Hindlimb muscle (tissue), 1 donor: Measurements from ENCODE around the gene MTNR1B. TPM values are rescaled to one million over a fixed set of nuclear protein-coding genes. Genes with fewer than 3 reads are reported as not detected.

Experiments
- DNase-seq: peaks from one replicate; pipeline ENCODE4 v3.0.0-alpha.2; 2013
- polyA plus RNA-seq: library from polyadenylated mRNA; unstranded; fragments of 120-200 nt; gene quantifications from one replicate; pipeline ENCODE4 v1.2.1, GENCODE V29; 2013; ENCODE audit not compliant: insufficient read length

MTNR1B gene
- polyA plus RNA-seq, 1 donor, result not detected

GRCh38 chr11:92978271-92979111 lies 9.0 kb downstream of the MTNR1B start:
- DNase-seq, result peak; percentile 62

GRCh38 chr11:92979176-92979575 lies 9.7 kb downstream of the MTNR1B start:
- no peak for DNase-seq

DNA sequence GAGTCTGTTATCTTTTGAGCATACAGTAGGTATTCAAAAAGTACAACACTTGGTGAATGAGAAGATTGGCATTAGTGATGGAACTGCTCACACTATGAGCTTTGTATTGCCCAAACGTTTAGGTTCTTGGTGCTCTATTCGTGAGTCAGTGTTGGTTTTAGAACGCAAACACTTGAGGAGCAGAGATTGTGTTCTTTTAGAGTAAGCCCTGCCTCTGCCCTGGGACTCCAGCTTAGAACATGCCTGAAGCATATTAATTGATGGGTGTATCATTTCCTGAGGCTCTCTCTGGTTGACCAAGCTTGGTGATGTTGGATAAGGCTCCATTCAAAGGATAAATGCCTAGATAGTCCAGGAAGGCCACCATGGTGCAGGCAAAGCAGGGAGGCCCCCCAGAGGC lies 10.9 kb downstream of the MTNR1B start:
- no peak for DNase-seq

DNA sequence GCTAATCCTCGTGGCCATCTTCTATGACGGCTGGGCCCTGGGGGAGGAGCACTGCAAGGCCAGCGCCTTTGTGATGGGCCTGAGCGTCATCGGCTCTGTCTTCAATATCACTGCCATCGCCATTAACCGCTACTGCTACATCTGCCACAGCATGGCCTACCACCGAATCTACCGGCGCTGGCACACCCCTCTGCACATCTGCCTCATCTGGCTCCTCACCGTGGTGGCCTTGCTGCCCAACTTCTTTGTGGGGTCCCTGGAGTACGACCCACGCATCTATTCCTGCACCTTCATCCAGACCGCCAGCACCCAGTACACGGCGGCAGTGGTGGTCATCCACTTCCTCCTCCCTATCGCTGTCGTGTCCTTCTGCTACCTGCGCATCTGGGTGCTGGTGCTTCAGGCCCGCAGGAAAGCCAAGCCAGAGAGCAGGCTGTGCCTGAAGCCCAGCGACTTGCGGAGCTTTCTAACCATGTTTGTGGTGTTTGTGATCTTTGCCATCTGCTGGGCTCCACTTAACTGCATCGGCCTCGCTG lies 12.1 kb downstream of the MTNR1B start:
- DNase-seq, result no peak

DNA sequence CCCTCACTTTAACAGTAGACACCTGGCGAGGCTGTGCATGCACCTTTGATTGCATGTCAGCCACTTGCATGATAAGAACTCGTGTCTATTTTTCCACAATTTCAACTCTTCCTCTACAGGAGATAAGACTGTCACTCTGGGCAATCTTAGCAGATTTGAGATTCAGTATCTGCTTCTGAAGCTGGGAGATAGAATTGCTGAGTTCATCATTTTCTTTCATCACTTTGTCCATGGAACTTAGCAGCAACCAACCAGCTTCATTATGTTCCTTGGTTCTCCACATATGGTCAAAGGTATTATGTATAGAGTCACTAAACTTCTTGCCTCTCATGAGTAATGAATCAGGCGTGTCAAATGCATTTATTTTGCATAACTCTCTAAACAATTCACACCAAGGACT lies 17.1 kb downstream of the MTNR1B start:
- DNase-seq, result no peak

DNA sequence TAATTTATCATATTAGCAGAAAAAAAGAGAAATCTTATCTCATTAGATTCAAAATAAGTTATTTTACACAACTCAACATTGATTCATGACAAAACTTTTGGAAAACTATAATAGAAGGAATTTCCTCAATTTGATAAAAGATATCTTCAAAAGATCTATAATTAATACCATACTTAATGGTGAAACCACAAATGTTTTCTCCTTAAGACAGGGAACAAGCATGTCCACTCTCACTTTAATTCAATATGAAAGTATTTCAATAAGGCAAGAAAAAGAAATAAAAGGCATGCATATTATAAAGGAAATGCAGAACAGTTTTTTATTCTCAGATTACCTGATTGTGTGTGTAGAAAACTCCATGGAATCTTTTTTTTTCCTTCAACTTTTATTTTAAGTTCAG lies 23.6 kb downstream of the MTNR1B start:
- no peak for DNase-seq

GRCh38 chr11:93000511-93001476 lies 31.3 kb downstream of the MTNR1B start:
- DNase-seq, result no peak

DNA sequence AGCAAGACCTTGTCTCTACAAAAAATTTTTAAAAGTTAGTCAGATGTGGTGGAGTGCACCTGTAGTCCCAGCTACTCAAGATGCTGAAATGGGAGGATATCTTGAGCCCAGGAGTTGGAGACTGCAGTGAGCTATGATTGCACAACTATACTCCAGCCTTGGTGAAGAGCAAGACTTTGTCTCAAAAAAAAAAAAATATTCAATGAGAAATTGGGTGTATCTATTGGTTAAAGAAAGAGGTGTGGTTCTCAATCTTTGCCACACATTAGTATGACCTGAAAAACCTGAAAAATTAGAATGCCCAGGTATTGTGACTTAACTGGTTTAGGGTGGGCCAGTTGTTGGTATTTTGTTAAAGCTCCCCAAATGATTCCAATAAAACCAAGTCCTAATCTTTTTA lies 32.4 kb downstream of the MTNR1B start:
- no peak for DNase-seq

DNA sequence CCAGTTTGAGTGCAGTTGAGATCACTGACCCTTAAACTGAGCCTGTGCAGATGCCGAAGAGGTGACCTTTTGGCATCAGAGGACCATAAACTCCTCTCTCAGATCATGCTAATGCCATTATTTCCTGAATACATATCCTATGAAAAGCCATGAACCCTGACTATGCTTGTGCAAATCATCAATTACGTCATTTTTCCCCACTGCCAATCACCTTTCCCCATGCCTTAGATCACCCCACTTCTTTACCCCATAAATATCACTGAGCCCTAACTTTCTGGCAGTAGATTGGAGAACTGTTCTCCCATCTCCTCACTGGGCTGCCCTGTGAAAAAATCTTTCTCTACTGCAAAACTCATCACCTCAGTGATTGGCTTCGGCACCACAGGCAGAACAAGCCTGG lies 32.9 kb downstream of the MTNR1B start:
- no peak for DNase-seq

DNA sequence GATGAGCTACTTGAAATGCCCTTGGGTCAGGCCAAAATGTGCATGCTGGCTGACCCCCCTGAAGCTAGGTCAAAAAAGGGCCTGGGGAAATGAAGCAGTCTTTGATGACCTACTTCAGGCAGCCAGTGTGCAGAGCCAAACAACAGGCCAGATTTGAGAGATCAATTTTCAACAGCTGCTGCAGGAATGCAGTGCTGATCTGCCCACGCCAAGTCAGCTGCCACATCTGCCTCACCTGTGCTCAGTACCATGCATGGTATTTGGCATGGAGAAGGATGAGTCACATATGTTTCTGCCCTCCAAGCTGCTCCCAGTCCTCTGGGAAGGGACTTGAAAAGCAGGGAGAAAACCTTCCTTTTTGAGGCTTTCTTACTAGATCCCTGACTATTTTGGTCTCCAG lies 35.8 kb downstream of the MTNR1B start:
- peak; percentile 46 for DNase-seq

DNA sequence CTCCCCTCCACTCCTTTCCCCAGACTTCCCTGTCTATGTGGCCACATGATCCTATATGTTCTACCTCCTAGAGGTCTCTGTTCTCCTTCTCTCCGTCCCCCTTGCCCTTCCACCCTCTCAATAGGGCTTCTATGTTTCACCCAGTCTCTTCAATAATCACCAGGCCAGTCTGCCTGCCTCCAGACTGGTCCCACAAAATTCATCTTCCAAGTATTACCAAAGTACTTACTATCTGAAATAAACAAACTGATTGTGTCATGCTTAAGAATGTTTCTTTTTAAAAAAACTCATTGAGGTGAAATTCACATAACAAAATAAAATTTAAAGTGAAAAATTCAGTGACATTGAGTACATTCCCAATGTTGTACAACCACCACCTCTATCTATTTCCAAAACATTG lies 44.2 kb downstream of the MTNR1B start:
- no peak for DNase-seq

DNA sequence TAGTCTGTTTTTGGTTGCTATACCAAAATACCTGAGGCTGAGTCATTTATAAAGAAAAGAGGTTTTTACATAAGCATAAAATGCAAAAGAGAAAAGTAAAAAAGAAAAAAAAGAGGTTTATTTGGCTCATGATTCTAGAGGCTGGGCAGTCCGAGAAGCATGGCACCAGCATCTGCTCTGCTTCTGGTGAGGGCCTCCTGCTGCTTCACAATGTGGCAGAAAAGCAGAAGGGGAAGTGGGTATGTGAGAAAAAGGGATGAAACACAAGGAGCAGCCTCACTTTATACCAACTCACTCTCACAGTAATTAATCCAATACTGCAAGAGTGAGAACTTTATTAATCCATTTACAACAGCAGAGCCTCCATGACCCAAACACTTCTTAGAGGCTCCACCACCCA lies 47.1 kb downstream of the MTNR1B start:
- DNase-seq, result no peak

DNA sequence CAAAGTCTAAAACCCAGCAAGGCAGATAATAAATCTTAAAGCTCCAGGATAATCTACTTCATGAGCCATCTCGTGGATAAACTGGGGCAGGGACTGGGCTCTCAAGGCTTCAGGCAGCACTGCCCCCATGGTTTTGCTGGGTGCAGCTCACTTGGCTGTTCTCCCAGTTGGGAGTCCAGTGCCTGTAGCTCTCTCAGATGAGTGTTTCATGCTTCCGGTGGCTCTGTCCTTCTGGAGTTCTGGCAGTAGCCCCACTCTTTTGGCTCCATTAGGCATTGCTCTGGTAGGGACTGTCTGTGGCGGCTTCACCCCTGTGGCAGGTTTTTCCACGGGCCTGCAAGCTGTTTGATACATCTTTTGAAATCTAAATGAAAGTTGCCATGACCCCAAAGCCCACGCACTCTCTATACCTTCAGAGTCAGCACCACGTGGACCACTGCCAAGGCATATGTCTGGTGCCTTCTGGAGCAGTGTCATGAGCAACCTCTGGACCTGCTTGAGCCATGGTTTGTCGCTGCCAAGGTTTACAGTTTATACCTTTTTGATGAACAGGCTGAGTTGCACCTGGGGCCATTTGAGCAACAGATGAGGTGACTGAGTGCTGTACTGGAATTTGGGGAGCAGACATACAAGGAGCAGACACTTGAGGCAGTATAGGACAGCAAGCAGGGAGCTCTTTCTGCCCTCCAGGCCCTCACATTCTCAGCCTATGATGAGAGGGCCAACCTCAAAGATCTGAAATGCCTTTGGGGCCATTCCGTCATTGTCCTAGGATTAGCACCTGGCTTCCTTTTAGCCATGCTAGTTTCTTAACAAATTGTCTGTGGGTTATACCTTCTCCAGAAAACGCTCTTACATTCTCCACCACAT lies 48.6 kb downstream of the MTNR1B start:
- no peak for DNase-seq

DNA sequence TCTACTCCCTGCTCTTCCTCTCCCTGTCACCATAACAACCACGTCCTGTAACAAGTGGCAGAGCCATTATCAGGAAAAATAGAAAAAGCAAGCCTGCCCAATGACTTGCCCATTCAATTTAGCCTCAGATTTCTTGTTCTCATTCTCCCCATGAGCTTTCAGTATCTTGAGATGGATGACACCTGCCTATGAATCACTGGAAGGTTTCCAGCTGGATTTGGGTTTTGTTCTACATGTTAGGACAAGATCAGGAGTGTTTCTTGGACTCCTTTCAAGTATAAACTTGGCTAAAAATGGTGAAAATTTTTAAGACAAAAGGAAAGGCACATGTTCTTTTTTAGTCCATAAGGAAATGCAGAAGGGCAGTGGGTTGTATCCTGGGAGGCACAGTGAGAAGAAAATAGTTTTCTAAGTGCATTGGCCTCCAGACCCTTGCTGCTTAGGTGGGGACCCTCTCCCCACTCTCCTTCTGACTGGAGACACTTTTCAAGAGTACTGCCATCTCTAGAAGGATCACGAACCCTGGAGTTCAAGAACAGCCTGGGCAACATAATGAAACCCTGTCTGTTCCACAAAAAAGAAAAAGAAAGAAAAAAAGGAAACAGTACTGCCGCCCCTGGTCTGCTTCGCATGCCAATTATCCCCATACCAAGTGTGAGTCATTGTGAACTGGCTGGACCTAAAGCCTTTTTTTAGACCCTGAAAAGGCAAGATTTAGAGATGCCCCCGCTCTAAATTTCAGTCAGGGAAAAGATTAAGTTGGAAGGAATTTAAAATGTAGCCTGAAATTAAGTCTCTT lies 51.0 kb downstream of the MTNR1B start:
- DNase-seq, result no peak

DNA sequence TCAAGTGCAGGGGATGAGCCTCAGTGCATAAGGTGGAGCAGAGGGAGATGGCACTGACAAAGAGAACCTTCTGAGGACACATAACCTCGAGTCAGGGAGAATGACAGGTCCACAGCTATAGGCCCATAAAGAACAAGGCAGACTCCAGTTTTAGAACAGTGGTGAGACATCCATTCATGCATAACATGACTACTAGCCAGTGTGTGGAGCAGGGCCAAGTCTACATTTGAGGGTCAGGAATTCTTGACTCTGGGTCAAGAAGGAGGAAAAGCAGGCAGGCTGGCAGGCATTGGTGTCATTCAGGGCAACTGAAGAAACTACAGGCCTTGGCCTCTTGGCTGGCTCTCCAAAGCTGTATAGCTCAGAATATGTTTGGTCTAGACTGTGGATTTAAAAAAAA lies 54.9 kb downstream of the MTNR1B start:
- DNase-seq, result no peak

DNA sequence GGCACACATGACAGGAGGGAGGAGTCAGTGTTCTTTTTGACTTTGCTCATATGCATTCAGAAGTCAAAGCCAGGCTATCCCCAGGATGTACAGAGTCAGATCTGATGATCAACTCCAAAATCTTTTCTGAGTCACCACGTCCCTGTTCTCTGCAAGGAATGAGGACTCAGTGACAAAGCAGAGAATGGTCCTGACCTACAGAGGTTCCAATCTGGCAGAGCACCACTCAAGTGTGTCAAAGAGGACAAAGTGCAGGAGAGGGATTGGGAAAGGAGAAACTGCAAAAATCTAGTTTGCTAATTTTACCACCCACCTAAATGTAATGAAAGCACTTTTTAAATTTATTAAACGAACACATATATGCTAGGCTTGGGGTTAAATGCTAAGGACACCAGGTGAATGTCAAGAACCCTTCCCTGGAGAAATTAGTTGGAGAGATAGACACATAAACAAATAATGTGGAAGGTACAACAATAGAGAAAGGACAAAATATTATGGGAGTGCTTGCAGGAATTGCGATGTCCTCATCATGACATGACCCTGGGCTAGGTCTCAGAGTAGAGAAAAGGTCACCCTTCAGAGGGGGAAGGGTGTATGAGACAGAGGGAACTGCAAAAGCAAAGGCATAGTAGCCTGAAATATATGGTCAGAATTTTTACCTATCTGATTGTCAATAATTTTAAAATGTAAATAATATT lies 56.3 kb downstream of the MTNR1B start:
- no peak for DNase-seq

DNA sequence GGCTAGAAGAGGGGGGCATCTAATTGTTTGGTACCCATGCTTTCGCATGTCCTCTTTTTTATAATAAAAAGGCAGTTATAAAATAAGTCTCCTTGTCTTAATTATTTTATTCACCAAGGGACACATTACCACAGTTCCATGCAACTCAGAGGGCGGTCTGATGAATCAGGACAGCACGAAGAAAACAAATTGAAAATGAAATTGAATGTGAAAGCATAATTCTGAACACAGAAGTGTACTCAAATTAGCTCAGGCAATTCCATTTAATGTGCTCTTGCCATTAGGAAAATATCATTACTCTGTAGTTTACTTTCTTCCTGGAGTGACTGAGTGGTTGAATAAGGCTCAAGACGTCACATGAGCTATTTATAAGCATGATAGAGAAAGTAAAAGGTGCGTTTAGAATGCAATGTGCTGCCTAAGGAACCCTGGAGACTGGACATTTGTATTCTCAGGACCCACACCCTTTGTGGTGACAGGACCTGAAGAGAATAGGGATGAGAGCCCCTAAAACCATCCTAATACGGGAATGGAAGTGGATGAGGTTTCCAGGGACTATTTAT lies 59.6 kb downstream of the MTNR1B start:
- no peak for DNase-seq

DNA sequence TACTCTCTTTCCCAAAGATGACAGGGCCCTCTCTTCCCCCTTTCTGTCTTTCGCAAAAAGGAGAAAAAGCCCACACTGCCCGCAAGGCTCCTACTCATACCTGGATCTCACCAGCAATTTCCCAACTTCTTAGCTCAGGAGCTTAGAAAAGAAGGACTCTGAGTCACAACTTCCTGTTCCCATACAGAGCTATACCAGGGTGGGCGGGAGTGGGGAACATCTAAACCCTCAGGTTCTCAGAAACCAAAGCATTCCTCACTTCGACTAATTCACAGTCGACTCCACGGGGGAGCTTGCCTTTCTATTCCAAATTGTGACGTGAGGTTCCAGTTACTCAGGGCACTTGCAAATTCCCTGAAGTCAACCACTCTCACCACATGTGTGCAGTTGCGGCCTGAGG lies 61.9 kb downstream of the MTNR1B start:
- DNase-seq, result no peak
